ENCODE results near the gene FAM24A.

DNA sequence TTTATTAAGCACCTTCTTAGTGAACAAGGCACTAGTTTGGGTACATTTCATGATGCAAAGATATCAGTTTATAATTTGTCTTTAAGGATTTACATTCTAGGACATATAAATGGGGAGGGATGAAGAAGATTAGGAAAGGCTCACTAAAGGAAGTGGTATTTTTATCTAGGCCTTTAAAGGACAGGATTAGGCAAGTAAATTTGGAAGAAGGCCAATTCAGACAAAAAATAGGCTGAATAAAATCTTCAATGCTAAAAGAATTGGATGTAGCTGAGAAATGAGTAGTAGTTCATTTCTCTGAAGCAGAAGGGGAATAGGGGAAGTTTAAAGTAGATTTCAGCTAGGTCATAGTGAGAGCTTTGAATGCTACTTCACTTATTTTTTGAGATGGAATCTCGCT is 26.2 kb upstream of the FAM24A start:
- TF ChIP-seq CREM (IDR thresholded peaks at IDR 0.05; ENCODE audit: low read depth) (no peak), CHD2 (IDR thresholded peaks at IDR 0.05; ENCODE audit: borderline replicate concordance, low read depth, low read length) (no peak)
- TF ChIP-seq, protein P1, sequence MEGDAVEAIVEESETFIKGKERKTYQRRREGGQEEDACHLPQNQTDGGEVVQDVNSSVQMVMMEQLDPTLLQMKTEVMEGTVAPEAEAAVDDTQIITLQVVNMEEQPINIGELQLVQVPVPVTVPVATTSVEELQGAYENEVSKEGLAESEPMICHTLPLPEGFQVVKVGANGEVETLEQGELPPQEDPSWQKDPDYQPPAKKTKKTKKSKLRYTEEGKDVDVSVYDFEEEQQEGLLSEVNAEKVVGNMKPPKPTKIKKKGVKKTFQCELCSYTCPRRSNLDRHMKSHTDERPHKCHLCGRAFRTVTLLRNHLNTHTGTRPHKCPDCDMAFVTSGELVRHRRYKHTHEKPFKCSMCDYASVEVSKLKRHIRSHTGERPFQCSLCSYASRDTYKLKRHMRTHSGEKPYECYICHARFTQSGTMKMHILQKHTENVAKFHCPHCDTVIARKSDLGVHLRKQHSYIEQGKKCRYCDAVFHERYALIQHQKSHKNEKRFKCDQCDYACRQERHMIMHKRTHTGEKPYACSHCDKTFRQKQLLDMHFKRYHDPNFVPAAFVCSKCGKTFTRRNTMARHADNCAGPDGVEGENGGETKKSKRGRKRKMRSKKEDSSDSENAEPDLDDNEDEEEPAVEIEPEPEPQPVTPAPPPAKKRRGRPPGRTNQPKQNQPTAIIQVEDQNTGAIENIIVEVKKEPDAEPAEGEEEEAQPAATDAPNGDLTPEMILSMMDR (IDR thresholded peaks at IDR 0.05 in 2 of 3, conservative IDR thresholded peaks at IDR 0.05 in 1 of 3; ENCODE audit: control insufficient read depth in 2 of 3, extremely low read depth in 1 of 3, insufficient read depth in 1 of 3, low read depth in 3 of 3, low read length in 3 of 3) = no peak
